DMS114 treated with DMSO at 0.1 percent for 48 hours (cell line): ENCODE data around the gene OR4E2.
"Not testable (repeated sequence)": the region's sequence is repeated elsewhere in the genome, so short reads cannot be mapped to it uniquely, and the experiment has no call there.

ENCODE experiments used
- DNase-seq: peaks from one replicate; lab custom pipeline; 2025; ENCODE audit not compliant: unreplicated experiment; lab: John Stamatoyannopoulos, UW

The OR4E2 gene, protein sequence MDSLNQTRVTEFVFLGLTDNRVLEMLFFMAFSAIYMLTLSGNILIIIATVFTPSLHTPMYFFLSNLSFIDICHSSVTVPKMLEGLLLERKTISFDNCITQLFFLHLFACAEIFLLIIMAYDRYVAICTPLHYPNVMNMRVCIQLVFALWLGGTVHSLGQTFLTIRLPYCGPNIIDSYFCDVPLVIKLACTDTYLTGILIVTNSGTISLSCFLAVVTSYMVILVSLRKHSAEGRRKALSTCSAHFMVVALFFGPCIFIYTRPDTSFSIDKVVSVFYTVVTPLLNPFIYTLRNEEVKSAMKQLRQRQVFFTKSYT

GRCh38 chr14:21653331-21653885, at the start of gene OR4E2:
OR4E2 (plus strand) TSS chr14:21653835; CDS start chr14:21665083, 11,248 bp downstream.
- DNase-seq = no peak

DNA sequence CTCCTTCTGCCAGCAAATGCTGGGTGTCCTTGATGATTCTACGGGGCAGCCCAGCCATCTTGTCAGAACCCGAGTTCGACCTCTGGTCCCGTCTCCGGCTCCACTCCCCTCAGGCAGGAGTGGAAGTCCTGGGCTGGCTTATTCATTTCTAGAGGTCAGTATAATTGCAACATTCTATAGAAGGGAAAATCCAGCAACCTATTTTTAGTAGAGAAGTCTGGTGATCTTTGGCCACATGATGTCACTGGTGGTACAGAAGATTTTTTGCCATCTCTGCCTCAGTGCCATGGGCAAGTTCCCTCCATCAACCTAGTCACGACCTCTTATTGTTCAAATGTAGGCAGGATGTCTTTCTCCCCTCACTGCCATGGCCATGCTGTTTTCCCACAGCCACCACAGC, 41.3 kb upstream of the OR4E2 start:
- DNase-seq = no peak

GRCh38 chr14:21614240-21614639, 39.4 kb upstream of the OR4E2 start:
- no peak for DNase-seq

- no peak for DNase-seq
These were observed 36.0 kb upstream of the OR4E2 start for GRCh38 chr14:21617614-21618013.

DNA sequence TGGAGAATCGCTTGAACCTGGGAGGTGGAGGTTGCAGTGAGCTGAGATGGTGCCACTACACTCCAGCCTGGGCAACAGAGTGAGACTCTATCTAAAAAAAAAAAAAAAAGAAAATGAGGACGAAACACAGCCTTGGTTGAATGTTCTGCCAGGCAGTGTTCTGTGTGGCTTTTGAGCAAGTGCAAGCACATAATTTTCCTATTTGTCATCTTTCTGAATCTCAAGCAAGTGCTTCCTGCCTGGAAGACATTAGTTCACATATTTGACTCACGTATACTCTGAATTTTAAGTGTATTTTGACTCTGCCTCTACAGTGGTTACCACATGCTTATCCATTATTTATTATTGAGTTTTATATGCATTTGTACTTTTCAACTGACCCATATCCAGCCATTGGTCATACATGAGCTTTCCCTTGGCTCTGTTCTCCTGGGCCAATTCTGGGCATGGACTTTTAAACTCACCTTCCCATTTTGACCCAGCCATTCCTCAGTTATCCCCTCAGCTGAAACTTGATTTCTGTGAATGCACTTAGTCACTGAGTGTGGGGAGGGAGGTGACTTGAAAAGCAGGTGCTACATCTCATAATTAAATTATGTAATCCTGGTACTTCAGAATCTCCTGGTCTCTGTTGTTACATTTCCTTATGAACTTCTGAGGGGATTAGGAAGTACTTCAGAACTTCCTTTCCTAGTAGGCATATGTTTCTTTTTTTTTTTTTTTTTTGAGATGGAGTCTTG, 27.0 kb upstream of the OR4E2 start:
- no peak for DNase-seq

DNA sequence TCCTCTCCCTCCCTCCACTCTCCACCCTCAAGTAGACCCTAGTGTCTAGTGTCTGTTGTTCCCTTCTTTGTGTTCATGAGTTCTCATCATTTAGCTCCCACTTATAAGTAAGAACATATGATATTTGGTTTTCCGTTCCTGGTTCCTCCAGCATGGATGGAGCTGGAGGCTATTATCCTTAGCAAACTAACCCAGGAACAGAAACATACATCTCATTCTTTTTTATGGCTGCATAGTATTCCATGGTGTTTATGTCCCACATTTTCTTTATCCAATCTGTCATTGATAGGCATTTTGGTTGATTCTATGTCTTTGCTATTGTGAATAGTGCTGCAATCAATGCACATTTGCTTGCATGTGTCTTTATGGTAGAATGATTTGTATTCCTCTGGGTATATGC, 23.1 kb upstream of the OR4E2 start:
- not testable (repeated sequence) for DNase-seq

GRCh38 chr14:21631084-21631483, 22.6 kb upstream of the OR4E2 start:
- no peak for DNase-seq

DNA sequence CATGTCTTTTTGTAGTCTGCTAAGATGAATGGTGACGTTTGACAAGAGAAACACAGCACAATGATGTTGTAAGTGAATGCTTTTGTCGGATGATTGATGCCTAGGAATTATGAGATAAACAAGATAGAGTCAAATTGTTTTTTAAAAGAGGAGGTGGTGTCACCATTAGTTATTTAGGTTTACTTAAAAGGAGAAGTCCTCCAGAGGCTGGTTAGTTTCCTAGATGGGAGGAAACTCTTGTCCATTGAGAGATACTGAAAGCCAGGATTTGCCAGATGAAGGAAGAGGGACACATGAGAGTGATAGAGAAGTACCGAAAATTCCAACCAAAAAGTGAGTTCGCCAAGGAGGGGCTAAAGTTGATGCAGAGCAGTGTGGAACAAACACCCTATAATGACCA, 18.8 kb upstream of the OR4E2 start, which contains the start of gene OR10G2:
Gene OR10G2, minus strand, starts transcription at position 101 of the 400 bp plus-strand sequence. Its CDS starts 98 bp downstream, at position 3.
- no peak for DNase-seq

- DNase-seq = no peak
These were observed 11.0 kb upstream of the OR4E2 start for GRCh38 chr14:21642683-21643082.

- DNase-seq = no peak
These were observed 10.2 kb upstream of the OR4E2 start for GRCh38 chr14:21643407-21643806.

DNA sequence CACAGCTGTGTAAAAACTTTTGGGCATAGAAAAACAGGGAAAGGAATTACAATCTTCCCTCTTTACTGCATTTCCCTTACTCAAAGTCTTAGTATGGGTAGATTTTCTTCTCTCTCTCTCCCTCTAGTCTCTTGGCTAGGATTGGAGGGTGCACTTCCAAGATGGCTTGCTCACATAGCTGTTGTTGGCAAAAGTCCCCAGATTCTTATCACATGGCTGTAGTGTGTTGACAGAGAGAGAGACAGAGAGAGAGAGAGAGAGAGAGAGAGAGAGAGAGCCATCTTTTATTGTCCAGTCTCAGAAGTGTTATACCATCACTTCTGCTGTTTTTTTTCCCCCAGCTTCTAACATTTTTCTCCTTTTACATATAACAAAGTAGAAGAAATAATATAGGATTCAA, 6.3 kb upstream of the OR4E2 start:
- DNase-seq = no peak

GRCh38 chr14:21652209-21652808, 1.3 kb upstream of the OR4E2 start:
- no peak for DNase-seq

- no peak for DNase-seq
These were observed 580 bp downstream of the OR4E2 start for GRCh38 chr14:21654215-21654614.

DNA sequence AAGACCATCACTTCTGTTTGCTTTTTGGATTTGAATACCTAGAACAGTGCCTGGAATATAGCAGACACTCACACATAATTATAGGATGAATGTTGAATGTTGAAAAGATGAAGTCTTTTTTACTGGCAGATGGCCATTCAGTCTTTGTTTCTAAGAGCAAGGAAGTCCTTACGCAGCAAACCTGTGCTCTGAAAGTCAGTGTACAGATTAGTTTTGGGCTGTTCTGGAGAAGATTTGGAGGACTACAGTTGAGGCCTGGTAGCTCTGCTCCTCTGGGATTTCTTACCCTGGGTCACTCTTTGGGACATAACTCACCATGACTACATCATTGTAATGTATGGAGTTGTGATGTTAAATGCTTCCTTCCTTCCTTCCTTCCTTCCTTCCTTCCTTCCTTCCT, 3.3 kb downstream of the OR4E2 start:
- DNase-seq = no peak

- DNase-seq = no peak
These were observed 14.7 kb downstream of the OR4E2 start for GRCh38 chr14:21668377-21668776.

DNA sequence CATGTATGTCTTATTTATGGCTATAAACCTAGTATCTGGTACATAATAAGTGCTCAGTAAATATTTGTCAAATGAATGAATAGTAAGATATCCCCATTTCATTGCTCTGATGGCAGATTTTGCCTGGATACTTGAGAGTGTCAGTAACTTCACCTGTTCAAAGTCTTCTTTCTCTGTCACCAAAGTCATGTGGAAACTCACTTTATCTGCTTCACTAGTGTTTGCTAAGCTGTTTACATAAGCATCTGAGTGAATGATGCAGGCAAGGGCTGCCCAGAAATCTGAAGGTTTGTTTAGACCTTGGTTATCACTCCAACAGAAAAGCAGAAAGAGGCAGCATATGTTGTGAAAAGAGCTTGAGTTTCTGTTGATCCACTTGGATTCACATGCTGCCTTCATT, 15.6 kb downstream of the OR4E2 start:
- no peak for DNase-seq

- no peak for DNase-seq
These were observed 17.7 kb downstream of the OR4E2 start for GRCh38 chr14:21671371-21671770.

GRCh38 chr14:21672116-21672515, 18.5 kb downstream of the OR4E2 start:
- no peak for DNase-seq

DNA sequence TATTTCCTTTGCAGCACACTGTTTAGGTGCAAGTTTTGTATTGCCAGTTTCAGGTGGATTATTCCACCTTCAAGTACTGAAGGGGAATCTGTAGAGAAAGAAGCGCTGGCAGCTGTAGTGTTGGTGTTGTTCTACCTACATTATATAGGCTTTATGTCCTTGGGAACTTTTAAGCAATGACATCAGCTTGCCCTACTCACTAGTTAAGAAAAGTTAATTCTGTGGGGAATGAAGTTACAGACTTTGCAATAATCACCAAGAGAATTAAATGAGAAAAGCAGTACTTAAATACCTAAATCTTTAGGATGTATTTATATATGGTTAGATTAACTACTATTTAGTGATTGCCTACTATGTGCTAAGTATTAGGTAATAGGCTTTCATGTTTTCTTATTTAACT, 20.1 kb downstream of the OR4E2 start, which contains the start of gene OR4E1:
Gene OR4E1, minus strand, starts transcription at position 101 of the 400 bp plus-strand sequence. CDS start 2,883 bp downstream, outside the sequence.
- no peak for DNase-seq

DNA sequence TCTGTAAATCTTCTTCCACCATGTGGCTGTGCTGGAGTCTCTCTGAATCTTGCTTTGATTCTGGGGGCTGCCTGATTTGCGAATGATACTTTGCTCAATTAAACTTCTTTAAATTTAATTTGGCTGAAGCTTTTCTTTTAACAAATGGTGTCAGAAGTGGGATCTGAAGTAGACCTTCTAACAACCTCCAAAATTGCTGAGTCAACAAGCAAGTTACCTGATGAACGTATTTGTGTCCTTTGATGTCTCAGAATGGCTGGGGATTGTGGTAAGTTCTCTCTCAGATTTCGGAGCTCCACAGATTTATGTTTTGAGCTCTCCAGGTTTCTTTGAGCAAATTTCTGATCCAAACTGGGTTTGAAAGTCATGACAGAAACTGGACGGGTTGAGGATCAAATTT, 21.9 kb downstream of the OR4E2 start:
- DNase-seq = no peak

DNA sequence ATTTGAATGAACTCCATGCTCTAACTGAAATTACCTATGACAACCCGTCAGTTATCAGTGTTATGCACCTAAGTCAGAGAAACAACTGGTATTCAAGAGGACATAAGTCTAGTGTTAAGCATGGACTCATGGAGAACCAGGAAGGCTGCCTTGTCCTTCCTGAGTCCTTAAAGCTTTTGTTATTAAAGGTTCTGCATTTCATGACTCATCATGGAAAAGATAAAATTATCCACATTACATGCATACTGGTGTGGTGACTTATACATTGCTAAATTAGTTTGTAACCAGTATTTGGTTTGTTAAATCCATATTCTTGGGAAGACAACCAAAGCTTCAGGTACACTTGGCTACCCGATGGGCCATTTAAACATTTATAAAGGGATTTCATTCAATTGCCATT, 26.4 kb downstream of the OR4E2 start:
- no peak for DNase-seq

- DNase-seq = no peak
These were observed 32.8 kb downstream of the OR4E2 start for GRCh38 chr14:21686468-21686867.
